Activated T-helper 2 cell treated with anti-CD3 and anti-CD28 coated beads, Interferon-gamma antibody, Interleukin-2, Interleukin-4, amounts not matched to agents 10 μg/mL and 5 μg/mL and 100 μg/mL, durations not matched to agents 14 hours and 24 hours and 36 hours (primary cell): ENCODE results near the gene GRIK3. TPM values are rescaled to one million over a fixed set of nuclear protein-coding genes. Genes with fewer than 3 reads are reported as not detected.
"Not testable (repeated sequence)": the region's sequence is repeated elsewhere in the genome, so short reads cannot be mapped to it uniquely, and the experiment has no call there.

Experiments
- DNase-seq: peaks from one replicate; pipeline ENCODE4 v3.0.0; 2021; ENCODE audit warnings: low spot score
- H3K27ac Mint-ChIP-seq: one replicate; pipeline ENCODE4 v1.8.0; 2021; ENCODE audit warnings: mixed read lengths
- H3K27me3 Mint-ChIP-seq: one replicate; pipeline ENCODE4 v1.8.0; 2021; ENCODE audit warnings: low read depth, mixed read lengths
- H3K36me3 Mint-ChIP-seq: one replicate; pipeline ENCODE4 v1.8.0; 2021; ENCODE audit warnings: low read depth, mixed read lengths
- H3K4me1 Mint-ChIP-seq: one replicate; pipeline ENCODE4 v1.8.0; 2021; ENCODE audit warnings: low read depth, mixed read lengths
- H3K4me3 Mint-ChIP-seq: one replicate; pipeline ENCODE4 v1.8.0; 2021; ENCODE audit warnings: low read depth, mild to moderate bottlenecking, moderate library complexity, mixed read lengths
- H3K9me3 Mint-ChIP-seq: one replicate; pipeline ENCODE4 v1.8.0; 2021; ENCODE audit warnings: mixed read lengths
- intact Hi-C: fragments of 100-400 bp; cut with micrococcal nuclease; formaldehyde crosslinking; loops from one replicate; pipeline ENCODE4 v1.15.1; 2023
- total RNA-seq: library from RNA; stranded (reverse); gene quantifications from 2 replicates; pipeline ENCODE4 v1.2.3, GENCODE V29; 2022

Gene GRIK3
- not detected in 2 replicates for total RNA-seq

DNA sequence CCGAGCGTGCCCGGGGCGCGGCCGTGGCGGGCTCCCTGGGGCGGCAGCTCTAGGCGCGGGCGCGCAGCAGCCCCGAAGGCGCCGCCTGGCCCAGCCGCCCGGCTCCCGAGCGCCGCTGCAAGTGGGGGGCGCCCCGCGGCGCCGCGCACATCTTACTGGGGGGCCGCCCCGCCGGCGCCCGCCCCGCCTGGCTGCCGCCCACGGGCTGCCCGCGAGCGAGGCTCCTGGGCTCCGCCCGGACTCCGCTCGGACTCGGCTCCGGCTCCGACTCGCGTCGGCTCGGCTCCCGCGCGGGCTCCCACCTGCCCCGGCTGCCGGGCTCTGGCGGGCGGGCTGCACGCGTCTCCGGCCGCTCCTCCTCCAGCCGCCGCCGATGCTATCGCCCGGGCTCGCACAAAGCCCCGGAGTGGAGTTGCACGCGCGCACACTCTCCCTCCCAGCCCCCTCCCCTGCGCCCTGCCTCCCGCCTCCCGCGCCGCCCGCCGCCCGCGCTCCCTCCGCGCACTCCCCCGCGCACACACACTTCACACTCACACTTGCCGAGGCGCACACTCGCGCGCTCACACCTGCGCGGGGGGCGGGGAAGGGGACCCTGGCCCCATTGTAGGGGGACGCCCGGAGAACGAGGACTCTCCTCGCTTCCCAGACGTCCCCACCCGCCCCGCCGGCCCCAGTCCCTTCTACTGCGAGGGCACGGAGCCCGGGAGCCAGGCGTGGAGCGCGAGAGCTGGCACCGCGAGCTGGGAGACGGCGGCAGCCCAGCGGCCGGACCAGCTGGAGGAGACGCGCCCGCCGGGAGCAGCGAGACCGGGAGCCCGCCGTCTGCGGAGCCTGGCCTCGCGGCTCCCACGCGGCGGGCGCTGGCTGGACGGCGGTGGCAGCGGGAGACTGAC is at the start of gene GRIK3:
Gene GRIK3, minus strand, starts transcription at position 395 of the 893 bp plus-strand sequence. CDS start 407 bp downstream, outside the sequence.
- Mint-ChIP-seq H3K4me3 (no peak within 1 kb of the TSS), H3K27ac (no peak within 1 kb of the TSS), H3K27me3 (peaks cover 63% of the 10 kb centered on the region), H3K4me1 (peaks cover 3% of the 10 kb centered on the region), H3K36me3 (no peaks in the 10 kb centered on the region), H3K9me3 (no peaks in the 10 kb centered on the region)
- intact Hi-C loops: no loop called here
- no peak for DNase-seq

GRCh38 chr1:37084013-37084412 is 49.7 kb upstream of the GRIK3 start:
- Mint-ChIP-seq H3K4me1 (no peaks in the 10 kb centered on the region), H3K4me3 (no peak overlapping the region), H3K36me3 (no peaks in the 10 kb centered on the region), H3K27me3 (no peaks in the 10 kb centered on the region), H3K9me3 (no peaks in the 10 kb centered on the region), H3K27ac (no peak overlapping the region)
- no peak for DNase-seq
- intact Hi-C loops: no loop called here

DNA sequence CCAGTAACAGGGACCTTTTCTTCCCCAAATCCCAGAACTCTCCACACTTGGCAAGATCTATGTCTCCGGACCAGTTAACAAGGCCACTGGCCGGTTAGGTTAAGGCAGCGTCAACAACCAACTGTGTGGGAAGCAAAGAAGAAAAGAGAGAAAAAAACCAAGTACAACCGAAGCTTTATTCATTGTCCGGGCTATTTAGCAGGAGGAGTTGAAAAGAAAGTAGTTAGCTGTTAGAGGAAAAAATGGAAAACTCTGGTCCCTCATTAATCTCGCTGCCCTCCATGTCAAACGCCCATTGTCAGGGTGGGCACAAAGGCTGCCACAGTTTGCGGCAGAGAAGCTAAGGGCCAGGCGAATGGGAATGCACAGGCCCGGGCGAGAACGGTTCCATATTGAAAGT is 49.3 kb upstream of the GRIK3 start:
- H3K4me3 Mint-ChIP-seq: no peak overlapping the region
- no peaks in the 10 kb centered on the region for H3K27me3 Mint-ChIP-seq
- no peak overlapping the region for H3K27ac Mint-ChIP-seq
- H3K36me3 Mint-ChIP-seq: no peaks in the 10 kb centered on the region
- no peaks in the 10 kb centered on the region for H3K4me1 Mint-ChIP-seq
- no peaks in the 10 kb centered on the region for H3K9me3 Mint-ChIP-seq
- DNase-seq: no peak
- intact Hi-C loops: no loop called here

DNA sequence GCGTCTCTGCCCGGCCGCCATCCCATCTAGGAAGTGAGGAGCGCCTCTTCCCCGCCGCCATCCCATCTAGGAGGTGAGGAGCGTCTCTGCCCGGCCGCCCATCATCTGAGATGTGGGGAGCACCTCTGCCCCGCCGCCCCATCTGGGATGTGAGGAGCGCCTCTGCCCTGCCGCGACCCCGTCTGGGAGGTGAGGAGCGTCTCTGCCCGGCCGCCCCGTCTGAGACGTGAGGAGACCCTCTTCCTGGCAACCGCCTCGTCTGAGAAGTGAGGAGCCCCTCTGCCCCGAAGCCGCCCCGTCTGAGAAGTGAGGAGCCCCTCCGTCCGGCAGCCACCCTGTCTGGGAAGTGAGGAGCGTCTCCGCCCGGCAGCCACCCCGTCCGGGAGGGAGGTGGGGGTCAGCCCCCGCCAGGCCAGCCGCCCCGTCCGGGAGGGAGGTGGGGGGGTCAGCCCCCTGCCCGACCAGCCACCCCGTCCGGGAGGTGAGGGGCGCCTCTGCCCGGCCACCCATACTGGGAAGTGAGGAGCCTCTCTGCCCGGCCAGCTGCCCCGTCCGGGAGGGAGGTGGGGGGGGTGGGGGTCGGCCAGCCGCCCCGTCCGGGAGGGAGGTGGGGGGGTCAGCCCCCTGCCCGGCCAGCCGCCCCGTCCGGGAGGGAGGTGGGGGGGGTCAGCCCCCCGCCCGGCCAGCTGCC is 46.1 kb upstream of the GRIK3 start:
- H3K9me3 Mint-ChIP-seq, H3K36me3 Mint-ChIP-seq, H3K4me1 Mint-ChIP-seq, H3K27me3 Mint-ChIP-seq, H3K4me3 Mint-ChIP-seq, H3K27ac Mint-ChIP-seq, intact Hi-C loops, DNase-seq: not testable (repeated sequence)

DNA sequence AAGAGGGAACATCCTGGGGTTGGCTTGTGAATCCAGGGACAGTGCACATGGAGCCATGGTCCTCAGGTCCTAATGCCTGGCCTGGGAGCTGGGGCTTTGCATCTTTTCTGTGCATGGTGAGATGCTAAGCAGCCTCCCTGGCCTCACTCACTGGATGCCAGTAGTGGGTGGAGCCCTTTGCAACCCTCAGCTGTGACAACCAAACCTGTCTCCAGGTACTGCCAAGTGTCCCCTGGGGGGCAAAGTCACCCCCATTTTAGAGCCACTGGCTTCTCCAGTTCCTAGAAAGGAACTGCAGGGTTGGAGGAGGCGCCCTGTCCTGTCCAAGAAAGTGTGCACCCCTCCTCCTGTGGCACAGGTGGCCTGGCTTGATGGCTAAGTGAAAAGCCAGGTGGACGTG is 44.6 kb upstream of the GRIK3 start:
- Mint-ChIP-seq H3K9me3 (no peaks in the 10 kb centered on the region), H3K4me3 (no peak overlapping the region), H3K27ac (no peak overlapping the region), H3K27me3 (no peaks in the 10 kb centered on the region), H3K36me3 (no peaks in the 10 kb centered on the region), H3K4me1 (no peaks in the 10 kb centered on the region)
- intact Hi-C loops: no loop called here
- DNase-seq: no peak

DNA sequence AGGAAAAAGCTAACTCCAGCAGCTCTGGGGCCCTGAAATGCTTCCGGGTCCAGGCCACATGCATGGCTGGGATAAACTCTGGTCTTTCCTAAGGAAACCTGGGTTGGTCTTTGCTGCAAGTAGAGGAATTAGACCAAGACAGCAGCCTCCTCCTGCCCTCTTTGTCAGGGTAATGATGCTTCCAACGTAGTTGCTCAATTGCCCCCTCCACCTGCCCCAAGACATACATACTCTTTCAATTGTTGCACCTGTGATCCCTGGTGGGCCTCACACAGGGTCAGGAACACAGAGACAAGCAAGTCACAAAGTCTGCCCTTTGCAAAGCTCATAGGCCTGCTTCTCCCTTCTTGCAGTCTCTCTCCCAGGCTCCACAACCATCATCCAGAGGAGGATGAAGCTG is 41.9 kb upstream of the GRIK3 start:
- no peak for DNase-seq
- no peaks in the 10 kb centered on the region for H3K27me3 Mint-ChIP-seq
- no peaks in the 10 kb centered on the region for H3K36me3 Mint-ChIP-seq

DNA sequence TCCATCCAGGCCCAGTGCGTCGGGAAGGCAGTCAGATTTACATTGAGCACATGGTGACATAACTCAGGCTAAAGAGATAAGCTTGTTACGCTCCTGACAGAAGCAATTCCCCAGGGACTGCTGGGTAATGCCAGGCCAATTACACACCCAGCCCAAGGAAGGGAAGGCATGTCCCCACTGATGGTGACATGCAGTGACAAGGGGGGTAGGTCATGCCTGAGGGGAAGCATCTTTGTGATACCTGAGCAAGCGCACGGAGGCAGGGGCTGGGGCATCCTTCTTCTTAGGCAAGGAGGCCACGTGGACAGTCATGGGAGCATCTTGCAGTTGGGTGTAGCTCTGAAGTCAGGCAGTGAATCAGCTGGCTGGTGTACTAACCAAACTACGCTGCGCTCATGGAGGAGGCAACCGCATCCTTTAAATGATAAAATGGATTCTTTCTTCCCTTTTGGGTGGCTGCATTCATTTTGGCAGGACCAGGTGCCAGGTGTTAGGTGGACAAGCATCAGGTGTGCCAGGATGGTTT is 39.6 kb upstream of the GRIK3 start:
- Mint-ChIP-seq H3K27ac (no peak overlapping the region), H3K27me3 (no peaks in the 10 kb centered on the region), H3K9me3 (no peaks in the 10 kb centered on the region), H3K36me3 (no peaks in the 10 kb centered on the region), H3K4me3 (no peak overlapping the region), H3K4me1 (no peaks in the 10 kb centered on the region)
- intact Hi-C loops: no loop called here
- DNase-seq: no peak

More for the DNA sequence above, 41.9 kb upstream of the GRIK3 start:
- no peaks in the 10 kb centered on the region for H3K9me3 Mint-ChIP-seq
- no peak overlapping the region for H3K4me3 Mint-ChIP-seq
- H3K27ac Mint-ChIP-seq: no peak overlapping the region
- intact Hi-C loops: no loop called here
- no peaks in the 10 kb centered on the region for H3K4me1 Mint-ChIP-seq

- intact Hi-C loops: no loop called here
- H3K27ac Mint-ChIP-seq: no peak overlapping the region
- no peaks in the 10 kb centered on the region for H3K9me3 Mint-ChIP-seq
- H3K27me3 Mint-ChIP-seq: no peaks in the 10 kb centered on the region
- no peaks in the 10 kb centered on the region for H3K36me3 Mint-ChIP-seq
- no peaks in the 10 kb centered on the region for H3K4me1 Mint-ChIP-seq
- no peak overlapping the region for H3K4me3 Mint-ChIP-seq
- no peak for DNase-seq
Observed at GRCh38 chr1:37073152-37073853, 39.0 kb upstream of the GRIK3 start.

DNA sequence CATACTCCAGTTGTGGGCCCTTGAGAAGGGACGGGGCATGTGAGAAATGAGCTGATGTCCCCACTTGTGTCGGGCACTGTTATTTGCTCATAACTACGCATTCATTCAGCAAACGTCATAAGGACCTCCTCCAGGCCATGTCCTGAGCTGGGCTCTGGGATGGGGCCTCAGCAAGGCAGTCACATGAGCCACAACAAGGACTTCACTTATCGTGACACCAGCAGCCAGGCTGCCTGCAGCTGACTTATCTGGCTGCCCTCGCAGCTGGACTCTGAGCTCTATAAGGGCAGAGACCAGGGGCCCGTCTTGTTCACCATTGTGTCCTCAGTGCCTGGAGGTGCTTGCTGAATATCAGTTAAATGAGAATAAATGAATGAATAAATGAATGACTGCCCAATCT is 37.5 kb upstream of the GRIK3 start:
- no peak overlapping the region for H3K27ac Mint-ChIP-seq
- no peaks in the 10 kb centered on the region for H3K9me3 Mint-ChIP-seq
- H3K36me3 Mint-ChIP-seq: no peaks in the 10 kb centered on the region
- no peak for DNase-seq
- H3K4me1 Mint-ChIP-seq: no peaks in the 10 kb centered on the region
- H3K4me3 Mint-ChIP-seq: no peak overlapping the region
- H3K27me3 Mint-ChIP-seq: peaks cover 2% of the 10 kb centered on the region
- intact Hi-C loops: no loop called here

GRCh38 chr1:37070126-37070525 is 35.8 kb upstream of the GRIK3 start:
- H3K27ac Mint-ChIP-seq: no peak overlapping the region
- H3K4me1 Mint-ChIP-seq: no peaks in the 10 kb centered on the region
- H3K9me3 Mint-ChIP-seq: no peaks in the 10 kb centered on the region
- peaks cover 2% of the 10 kb centered on the region for H3K27me3 Mint-ChIP-seq
- H3K36me3 Mint-ChIP-seq: no peaks in the 10 kb centered on the region
- no peak overlapping the region for H3K4me3 Mint-ChIP-seq
- DNase-seq: no peak
- intact Hi-C loops: no loop called here

- DNase-seq: no peak
- Mint-ChIP-seq H3K36me3 (no peaks in the 10 kb centered on the region), H3K27me3 (peaks cover 2% of the 10 kb centered on the region), H3K27ac (no peak overlapping the region), H3K9me3 (no peaks in the 10 kb centered on the region), H3K4me3 (no peak overlapping the region), H3K4me1 (no peaks in the 10 kb centered on the region)
- intact Hi-C loops: no loop called here
Observed at GRCh38 chr1:37069406-37069805, 35.1 kb upstream of the GRIK3 start.

GRCh38 chr1:37068897-37069296 is 34.6 kb upstream of the GRIK3 start:
- H3K4me1 Mint-ChIP-seq: no peaks in the 10 kb centered on the region
- no peaks in the 10 kb centered on the region for H3K9me3 Mint-ChIP-seq
- intact Hi-C loops: no loop called here
- H3K27me3 Mint-ChIP-seq: peaks cover 2% of the 10 kb centered on the region
- H3K36me3 Mint-ChIP-seq: no peaks in the 10 kb centered on the region
- H3K4me3 Mint-ChIP-seq: no peak overlapping the region
- DNase-seq: no peak
- no peak overlapping the region for H3K27ac Mint-ChIP-seq

DNA sequence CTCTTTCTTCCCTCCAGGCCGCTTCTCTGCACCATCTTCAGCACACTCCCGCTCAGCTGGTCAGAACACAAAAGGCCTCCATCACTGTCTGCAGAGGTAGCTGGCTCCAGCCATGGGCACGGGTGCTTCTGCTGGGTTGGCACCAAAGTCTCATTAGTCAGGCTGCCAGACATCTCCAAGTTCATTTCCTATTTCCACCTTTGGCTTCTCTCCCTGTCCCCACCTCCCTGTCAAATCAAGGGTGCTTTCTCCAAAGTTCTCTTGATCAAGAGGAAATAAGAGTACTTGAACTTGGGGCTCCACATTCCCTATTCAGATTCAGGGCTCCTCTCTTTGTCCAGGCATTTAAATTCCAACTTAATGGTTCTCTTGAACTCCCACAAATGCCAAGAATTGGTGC is 33.9 kb upstream of the GRIK3 start:
- intact Hi-C loops: no loop called here
- Mint-ChIP-seq H3K27ac (no peak overlapping the region), H3K9me3 (no peaks in the 10 kb centered on the region), H3K27me3 (peaks cover 2% of the 10 kb centered on the region), H3K4me1 (no peaks in the 10 kb centered on the region), H3K36me3 (no peaks in the 10 kb centered on the region), H3K4me3 (no peak overlapping the region)
- no peak for DNase-seq
